ENCODE data around the gene CTIF.

The CTIF gene

GRCh38 chr18:48884306-48884705 lies 345.5 kb downstream of the CTIF start:
- H3K4me1 ChIP-seq (ENCODE audit: control insufficient read depth, insufficient read depth, low read length) = no peaks in the 10 kb centered on the region
- DNase-seq (ENCODE audit: low read depth) = no peak
- H3K27me3 ChIP-seq (replicated peaks; ENCODE audit: control insufficient read depth, insufficient read depth, low read length) = no peaks in the 10 kb centered on the region
- H3K4me3 ChIP-seq (ENCODE audit: low read length) = no peak overlapping the region
- no peaks in the 10 kb centered on the region for H3K9me3 ChIP-seq (ENCODE audit: control insufficient read depth, low read length)
- H3K36me3 ChIP-seq (ENCODE audit: control insufficient read depth, insufficient read depth, low read length, severe bottlenecking) = no peaks in the 10 kb centered on the region
- no peak overlapping the region for H3K9ac ChIP-seq (ENCODE audit: low read length)

GRCh38 chr18:48884771-48885170 lies 345.9 kb downstream of the CTIF start:
- no peaks in the 10 kb centered on the region for H3K9me3 ChIP-seq (ENCODE audit: control insufficient read depth, low read length)
- H3K27me3 ChIP-seq (replicated peaks; ENCODE audit: control insufficient read depth, insufficient read depth, low read length) = no peaks in the 10 kb centered on the region
- H3K4me1 ChIP-seq (ENCODE audit: control insufficient read depth, insufficient read depth, low read length) = no peaks in the 10 kb centered on the region
- H3K4me3 ChIP-seq (ENCODE audit: low read length) = no peak overlapping the region
- no peak overlapping the region for H3K9ac ChIP-seq (ENCODE audit: low read length)
- no peaks in the 10 kb centered on the region for H3K36me3 ChIP-seq (ENCODE audit: control insufficient read depth, insufficient read depth, low read length, severe bottlenecking)
- no peak for DNase-seq (ENCODE audit: low read depth)

GRCh38 chr18:48885266-48885923 lies 346.6 kb downstream of the CTIF start:
- DNase-seq (ENCODE audit: low read depth) = no peak
- H3K27me3 ChIP-seq (replicated peaks; ENCODE audit: control insufficient read depth, insufficient read depth, low read length) = no peaks in the 10 kb centered on the region
- H3K9me3 ChIP-seq (ENCODE audit: control insufficient read depth, low read length) = no peaks in the 10 kb centered on the region
- no peak overlapping the region for H3K4me3 ChIP-seq (ENCODE audit: low read length)
- H3K4me1 ChIP-seq (ENCODE audit: control insufficient read depth, insufficient read depth, low read length) = no peaks in the 10 kb centered on the region
- no peak overlapping the region for H3K9ac ChIP-seq (ENCODE audit: low read length)
- no peaks in the 10 kb centered on the region for H3K36me3 ChIP-seq (ENCODE audit: control insufficient read depth, insufficient read depth, low read length, severe bottlenecking)

- Histone ChIP-seq H3K9ac (ENCODE audit: low read length) (no peak overlapping the region), H3K4me1 (ENCODE audit: control insufficient read depth, insufficient read depth, low read length) (no peaks in the 10 kb centered on the region), H3K9me3 (ENCODE audit: control insufficient read depth, low read length) (no peaks in the 10 kb centered on the region), H3K27me3 (replicated peaks; ENCODE audit: control insufficient read depth, insufficient read depth, low read length) (no peaks in the 10 kb centered on the region), H3K4me3 (ENCODE audit: low read length) (no peak overlapping the region), H3K36me3 (ENCODE audit: control insufficient read depth, insufficient read depth, low read length, severe bottlenecking) (no peaks in the 10 kb centered on the region)
- DNase-seq (ENCODE audit: low read depth) = no peak
Observed at GRCh38 chr18:48885924-48886400, 347.1 kb downstream of the CTIF start.

- Histone ChIP-seq H3K4me1 (ENCODE audit: control insufficient read depth, insufficient read depth, low read length) (no peaks in the 10 kb centered on the region), H3K36me3 (ENCODE audit: control insufficient read depth, insufficient read depth, low read length, severe bottlenecking) (no peaks in the 10 kb centered on the region), H3K9ac (ENCODE audit: low read length) (no peak overlapping the region), H3K27me3 (replicated peaks; ENCODE audit: control insufficient read depth, insufficient read depth, low read length) (no peaks in the 10 kb centered on the region), H3K4me3 (ENCODE audit: low read length) (no peak overlapping the region), H3K9me3 (ENCODE audit: control insufficient read depth, low read length) (no peaks in the 10 kb centered on the region)
- no peak for DNase-seq (ENCODE audit: low read depth)
Observed at GRCh38 chr18:48886520-48887293, 347.9 kb downstream of the CTIF start.

- DNase-seq (ENCODE audit: low read depth) = no peak
- no peaks in the 10 kb centered on the region for H3K4me1 ChIP-seq (ENCODE audit: control insufficient read depth, insufficient read depth, low read length)
- H3K9me3 ChIP-seq (ENCODE audit: control insufficient read depth, low read length) = no peaks in the 10 kb centered on the region
- H3K4me3 ChIP-seq (ENCODE audit: low read length) = no peak overlapping the region
- no peak overlapping the region for H3K9ac ChIP-seq (ENCODE audit: low read length)
- H3K36me3 ChIP-seq (ENCODE audit: control insufficient read depth, insufficient read depth, low read length, severe bottlenecking) = no peaks in the 10 kb centered on the region
- H3K27me3 ChIP-seq (replicated peaks; ENCODE audit: control insufficient read depth, insufficient read depth, low read length) = no peaks in the 10 kb centered on the region
Observed at GRCh38 chr18:48887294-48887904, 348.6 kb downstream of the CTIF start.

GRCh38 chr18:48887905-48888772 lies 349.3 kb downstream of the CTIF start:
- Histone ChIP-seq H3K27me3 (replicated peaks; ENCODE audit: control insufficient read depth, insufficient read depth, low read length) (no peaks in the 10 kb centered on the region), H3K9me3 (ENCODE audit: control insufficient read depth, low read length) (no peaks in the 10 kb centered on the region), H3K36me3 (ENCODE audit: control insufficient read depth, insufficient read depth, low read length, severe bottlenecking) (no peaks in the 10 kb centered on the region), H3K9ac (ENCODE audit: low read length) (no peak overlapping the region), H3K4me3 (ENCODE audit: low read length) (no peak overlapping the region), H3K4me1 (ENCODE audit: control insufficient read depth, insufficient read depth, low read length) (no peaks in the 10 kb centered on the region)
- DNase-seq (ENCODE audit: low read depth) = no peak

GRCh38 chr18:48888773-48889080 lies 349.9 kb downstream of the CTIF start:
- Histone ChIP-seq H3K9ac (ENCODE audit: low read length) (no peak overlapping the region), H3K4me3 (ENCODE audit: low read length) (no peak overlapping the region), H3K9me3 (ENCODE audit: control insufficient read depth, low read length) (no peaks in the 10 kb centered on the region), H3K36me3 (ENCODE audit: control insufficient read depth, insufficient read depth, low read length, severe bottlenecking) (no peaks in the 10 kb centered on the region), H3K4me1 (ENCODE audit: control insufficient read depth, insufficient read depth, low read length) (no peaks in the 10 kb centered on the region), H3K27me3 (replicated peaks; ENCODE audit: control insufficient read depth, insufficient read depth, low read length) (no peaks in the 10 kb centered on the region)
- no peak for DNase-seq (ENCODE audit: low read depth)

- H3K36me3 ChIP-seq (ENCODE audit: control insufficient read depth, insufficient read depth, low read length, severe bottlenecking) = no peaks in the 10 kb centered on the region
- H3K9me3 ChIP-seq (ENCODE audit: control insufficient read depth, low read length) = no peaks in the 10 kb centered on the region
- H3K4me3 ChIP-seq (ENCODE audit: low read length) = no peak overlapping the region
- H3K27me3 ChIP-seq (replicated peaks; ENCODE audit: control insufficient read depth, insufficient read depth, low read length) = no peaks in the 10 kb centered on the region
- no peaks in the 10 kb centered on the region for H3K4me1 ChIP-seq (ENCODE audit: control insufficient read depth, insufficient read depth, low read length)
- no peak overlapping the region for H3K9ac ChIP-seq (ENCODE audit: low read length)
- DNase-seq (ENCODE audit: low read depth) = no peak
Observed at GRCh38 chr18:48889115-48889941, 350.5 kb downstream of the CTIF start.

- no peaks in the 10 kb centered on the region for H3K36me3 ChIP-seq (ENCODE audit: control insufficient read depth, insufficient read depth, low read length, severe bottlenecking)
- no peak for DNase-seq (ENCODE audit: low read depth)
- H3K4me3 ChIP-seq (ENCODE audit: low read length) = no peak overlapping the region
- H3K4me1 ChIP-seq (ENCODE audit: control insufficient read depth, insufficient read depth, low read length) = peaks cover 4% of the 10 kb centered on the region
- no peak overlapping the region for H3K9ac ChIP-seq (ENCODE audit: low read length)
- H3K9me3 ChIP-seq (ENCODE audit: control insufficient read depth, low read length) = no peaks in the 10 kb centered on the region
- H3K27me3 ChIP-seq (replicated peaks; ENCODE audit: control insufficient read depth, insufficient read depth, low read length) = no peaks in the 10 kb centered on the region
Observed at GRCh38 chr18:48889981-48890762, 351.3 kb downstream of the CTIF start.
